ENCODE measurements around the gene RNFT2.
"Not testable (repeated sequence)": the region's sequence is repeated elsewhere in the genome, so short reads cannot be mapped to it uniquely, and the experiment has no call there.

RNFT2 gene

GRCh38 chr12:116798719-116799118 is 60.6 kb downstream of the RNFT2 start:
- DNase-seq = no peak

GRCh38 chr12:116799955-116800354 is 61.8 kb downstream of the RNFT2 start:
- no peak for DNase-seq

- DNase-seq = no peak
Observed at GRCh38 chr12:116800918-116801317, 62.8 kb downstream of the RNFT2 start.

- no peak for DNase-seq
Observed at GRCh38 chr12:116802018-116802417, 63.9 kb downstream of the RNFT2 start.

- no peak for DNase-seq
Observed at GRCh38 chr12:116803013-116803736, 65.1 kb downstream of the RNFT2 start.

DNA sequence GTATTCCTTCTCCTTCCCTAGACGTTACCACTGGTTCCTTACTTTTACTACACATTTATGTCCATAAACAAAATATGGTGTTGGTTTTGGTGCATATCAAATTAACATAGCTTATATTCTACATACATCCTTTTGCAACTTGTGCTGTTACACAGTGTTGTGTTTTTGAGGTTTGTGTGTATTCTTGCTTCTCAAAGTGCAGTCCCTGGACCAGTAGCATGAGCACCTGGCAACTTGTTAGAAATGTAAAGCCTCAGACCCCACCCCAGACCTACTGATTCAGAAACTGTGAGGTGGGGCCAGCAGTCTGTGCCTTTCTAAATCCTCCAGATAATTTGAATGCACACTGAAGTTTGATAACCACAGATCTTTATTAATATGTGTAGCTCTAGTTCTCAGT is 65.9 kb downstream of the RNFT2 start:
- no peak for DNase-seq

DNA sequence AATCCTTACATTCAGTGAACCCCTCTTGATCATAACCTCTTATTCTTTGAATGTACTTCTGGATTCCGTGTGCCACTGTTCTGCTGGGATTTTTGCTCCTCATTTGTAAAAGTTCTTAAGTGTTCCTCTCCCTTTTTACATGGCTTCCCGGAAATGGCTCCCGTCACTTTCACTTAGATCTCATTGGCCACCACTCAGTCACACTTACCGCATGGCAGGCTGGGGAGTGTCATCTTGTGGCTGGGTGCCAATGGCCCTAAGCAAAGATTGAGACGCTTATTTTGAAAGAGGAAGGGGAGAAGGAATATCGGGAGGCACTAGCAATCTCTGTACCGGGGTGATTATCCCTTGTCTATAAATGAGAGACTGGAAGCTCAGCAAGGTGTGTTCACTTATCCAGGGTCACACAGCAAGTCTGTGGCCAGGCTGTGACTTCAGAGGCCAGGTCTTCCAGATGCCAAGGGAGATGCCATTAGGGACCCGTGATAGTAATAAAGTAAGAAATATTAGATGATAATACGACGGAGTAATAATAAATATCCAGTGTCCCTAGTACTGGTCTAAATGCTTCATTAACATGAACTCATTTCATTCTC is 68.8 kb downstream of the RNFT2 start:
- DNase-seq = no peak

GRCh38 chr12:116807546-116807945 is 69.4 kb downstream of the RNFT2 start:
- no peak for DNase-seq

GRCh38 chr12:116808113-116809105 is 70.3 kb downstream of the RNFT2 start:
- no peak for DNase-seq

DNA sequence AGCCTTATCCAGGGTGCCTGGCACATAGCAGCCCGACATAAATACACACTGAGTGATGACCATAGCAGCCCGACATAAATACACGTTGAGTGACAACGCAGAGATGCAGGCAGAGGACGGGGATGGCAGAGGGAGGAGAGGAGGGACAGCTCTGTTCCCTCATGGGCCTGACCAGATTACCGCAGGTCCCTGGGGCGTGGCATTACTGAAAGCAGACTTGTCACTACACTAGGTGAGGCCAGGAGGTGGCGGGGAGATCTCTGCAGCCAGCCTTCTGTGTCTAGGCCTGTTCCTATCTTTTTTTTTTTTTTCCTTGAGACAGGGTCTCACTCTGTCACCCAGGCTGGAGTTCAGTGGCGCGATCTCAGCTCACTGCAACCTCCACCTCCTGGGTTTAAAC is 74.1 kb downstream of the RNFT2 start:
- no peak for DNase-seq

- no peak for DNase-seq
Observed at GRCh38 chr12:116813271-116814041, 75.3 kb downstream of the RNFT2 start.

GRCh38 chr12:116814766-116815165 is 76.7 kb downstream of the RNFT2 start:
- not testable (repeated sequence) for DNase-seq

DNA sequence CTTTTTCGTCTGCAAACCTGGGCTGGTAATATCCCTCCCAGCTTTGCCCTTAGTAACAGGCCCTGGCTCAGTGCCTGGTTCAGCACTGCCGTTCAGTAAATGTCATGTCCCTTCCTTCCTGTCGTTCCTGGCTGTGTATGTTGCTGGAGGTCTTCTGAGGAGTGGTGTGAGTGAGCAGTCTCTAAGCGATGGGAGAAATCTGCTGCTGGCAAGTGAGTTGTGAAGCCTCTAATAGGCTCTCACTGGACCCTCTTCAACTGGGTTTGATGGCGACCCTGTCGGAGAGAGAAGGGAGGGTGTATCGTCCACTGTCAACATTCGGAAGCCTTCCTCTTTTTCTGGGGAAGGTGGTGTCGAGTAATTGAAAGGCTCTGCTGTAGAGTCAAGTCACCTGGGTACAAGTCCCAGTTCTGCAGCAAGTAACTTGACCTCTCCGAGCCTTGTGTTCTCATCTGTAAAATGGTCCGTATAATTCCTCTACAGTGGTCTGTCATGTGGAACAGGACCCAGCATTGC is 80.3 kb downstream of the RNFT2 start:
- peak; percentile 69 for DNase-seq

- peak; percentile 89 for DNase-seq
Observed at GRCh38 chr12:116818948-116819832, 81.1 kb downstream of the RNFT2 start.

GRCh38 chr12:116820064-116820656 is 82.0 kb downstream of the RNFT2 start:
- no peak for DNase-seq

DNA sequence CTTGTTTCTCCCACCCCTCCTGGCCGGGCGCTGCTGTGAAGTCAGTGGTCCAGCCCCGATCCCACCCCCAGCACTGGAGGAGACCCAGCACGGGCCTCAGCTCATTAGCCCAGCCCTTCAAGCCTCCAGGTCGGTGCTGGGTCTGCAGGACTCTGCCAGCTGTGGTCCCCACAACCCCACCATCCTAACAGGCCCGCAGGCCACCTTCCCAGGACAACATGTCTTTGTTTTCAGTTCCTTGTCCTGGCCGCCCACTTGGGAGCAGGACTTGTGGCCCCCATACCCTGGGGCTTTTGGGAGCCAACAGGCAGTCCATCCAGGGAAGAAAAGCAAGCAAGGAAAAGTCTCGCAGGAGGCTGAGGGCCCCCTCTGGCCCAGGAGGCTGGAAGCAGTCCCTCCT is 83.2 kb downstream of the RNFT2 start:
- DNase-seq = no peak

DNA sequence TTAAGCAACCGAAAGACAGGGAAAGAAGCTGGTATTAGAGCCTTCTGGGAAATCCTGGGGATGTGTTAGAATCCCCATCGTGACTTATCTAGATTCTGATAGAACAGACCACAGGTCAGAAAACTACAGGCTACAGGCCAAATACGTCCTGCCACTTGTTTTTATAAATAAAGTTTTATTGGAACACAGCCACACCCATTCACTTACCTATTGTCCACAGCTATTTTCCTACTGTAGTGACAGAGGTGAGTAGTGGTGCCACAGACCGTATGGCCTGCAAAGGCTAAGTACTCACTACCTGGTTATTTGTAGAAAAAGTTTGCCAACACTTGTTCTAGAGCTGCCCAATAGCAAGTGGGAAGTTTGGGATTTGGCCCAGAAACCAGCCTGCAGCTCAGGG is 89.3 kb downstream of the RNFT2 start:
- DNase-seq = no peak

- DNase-seq = no peak
Observed at GRCh38 chr12:116832353-116832752, 94.2 kb downstream of the RNFT2 start.

DNA sequence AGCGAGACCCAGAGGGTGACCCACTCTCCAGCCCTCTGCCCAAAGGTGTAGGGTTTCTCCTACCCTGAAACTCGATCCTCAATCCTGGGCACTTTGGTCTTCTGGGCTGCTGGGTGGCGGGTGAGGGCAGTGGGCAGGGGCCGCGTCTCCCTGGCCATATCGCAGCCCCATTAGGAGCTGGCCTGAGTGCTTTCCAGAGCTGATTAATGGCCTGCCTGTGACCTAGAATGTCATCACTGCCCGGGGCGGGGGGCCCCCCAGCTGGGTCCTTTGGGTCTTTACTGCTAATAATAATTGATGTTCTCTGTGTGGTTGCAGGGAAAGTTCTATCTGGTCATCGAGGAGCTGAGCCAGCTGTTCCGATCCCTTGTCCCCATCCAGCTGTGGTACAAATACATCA is 95.4 kb downstream of the RNFT2 start:
- no peak for DNase-seq

DNA sequence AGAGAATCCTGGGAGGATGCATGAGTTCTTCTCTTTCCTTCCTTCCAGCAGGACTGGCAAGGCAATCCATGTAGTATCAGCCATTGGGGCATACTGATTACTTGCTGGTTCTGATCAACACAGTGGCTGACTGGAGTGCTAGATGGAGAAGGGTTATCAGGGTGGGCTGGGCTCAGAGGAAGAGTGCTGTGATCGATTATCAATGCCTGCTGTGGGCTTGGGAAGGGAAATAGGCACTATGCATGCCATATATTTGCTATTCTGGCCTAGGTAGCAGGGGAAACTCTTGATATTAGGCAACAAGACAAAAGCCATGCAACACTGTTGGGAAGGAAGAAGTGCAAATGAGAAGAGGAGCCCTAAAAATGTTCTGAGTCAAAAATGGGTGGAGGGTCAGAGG is 97.4 kb downstream of the RNFT2 start:
- no peak for DNase-seq

GRCh38 chr12:116837097-116837496 is 99.0 kb downstream of the RNFT2 start:
- DNase-seq = no peak

Data from hematopoietic multipotent progenitor cell treated with erythropoietin and hydrocortisone succinate and interleukin-3 and kit ligand, for 6 days (in vitro differentiated cells).